Prostate gland (tissue), 2 donors: ENCODE data around the gene DENND2A.

Source experiments
- CTCF ChIP-seq, 4 experiments: fragments of 200-600 bp in 2 of 4; fragments of 450-650 bp in 2 of 4; sonication (generic) in 2 of 4; IDR thresholded peaks; 1 replicate in 3 of 4; 2 replicates in 1 of 4; pipeline ENCODE4 v1.5.1; 2016 to 2019; ENCODE audit warnings: antibody characterized with exemption in 4 of 4, mild to moderate bottlenecking in 2 of 4, moderate library complexity in 2 of 4
- POLR2A ChIP-seq: fragments of 450-650 bp; IDR thresholded peaks from one replicate; pipeline ENCODE4 v1.6.1; 2016; ENCODE audit warnings: antibody characterized with exemption, mild to moderate bottlenecking

GRCh38 chr7:140476698-140477261 is 163.8 kb downstream of the DENND2A start:
- TF ChIP-seq CTCF (IDR thresholded peaks at IDR 0.05): no peak
- TF ChIP-seq POLR2A: no peak
